Effector memory CD8-positive, alpha-beta T cell (primary cell): ENCODE measurements around the gene AIRE.

Experiments
- ATAC-seq: fragments of 150-1000 bp; cut with Tn5 transposase; replicated peaks from 2 replicates; pipeline ENCODE4 v1.10.0; 2021; ENCODE audit warnings: mild to moderate bottlenecking, moderate library complexity
- DNase-seq, 3 experiments: peaks; one replicate each; pipeline ENCODE4 v3.0.0; 2021
- H3K27ac Mint-ChIP-seq, 2 donors: one replicate each; pipeline ENCODE4 v1.8.0; 2022; ENCODE audit warnings: mild to moderate bottlenecking in 2 of 2, mixed read lengths in 2 of 2, moderate library complexity in 2 of 2
- H3K27me3 Mint-ChIP-seq, 2 donors: one replicate each; pipeline ENCODE4 v1.8.0; 2022; ENCODE audit warnings: mixed read lengths in 2 of 2
- H3K36me3 Mint-ChIP-seq: one replicate; pipeline ENCODE4 v1.8.0; 2022; ENCODE audit warnings: mild to moderate bottlenecking, moderate library complexity, mixed read lengths; ENCODE audit not compliant: insufficient read depth
- H3K4me1 Mint-ChIP-seq, 2 donors: one replicate each; pipeline ENCODE4 v1.8.0; 2022; ENCODE audit warnings: low read depth in 2 of 2, mixed read lengths in 2 of 2
- H3K4me3 Mint-ChIP-seq, 2 donors: one replicate each; pipeline ENCODE4 v1.8.0; 2022; ENCODE audit warnings: mild to moderate bottlenecking in 2 of 2, mixed read lengths in 2 of 2, moderate library complexity in 2 of 2
- H3K9me3 Mint-ChIP-seq, 2 donors: one replicate each; pipeline ENCODE4 v1.8.0; 2022; ENCODE audit warnings: mixed read lengths in 2 of 2

The AIRE gene

DNA sequence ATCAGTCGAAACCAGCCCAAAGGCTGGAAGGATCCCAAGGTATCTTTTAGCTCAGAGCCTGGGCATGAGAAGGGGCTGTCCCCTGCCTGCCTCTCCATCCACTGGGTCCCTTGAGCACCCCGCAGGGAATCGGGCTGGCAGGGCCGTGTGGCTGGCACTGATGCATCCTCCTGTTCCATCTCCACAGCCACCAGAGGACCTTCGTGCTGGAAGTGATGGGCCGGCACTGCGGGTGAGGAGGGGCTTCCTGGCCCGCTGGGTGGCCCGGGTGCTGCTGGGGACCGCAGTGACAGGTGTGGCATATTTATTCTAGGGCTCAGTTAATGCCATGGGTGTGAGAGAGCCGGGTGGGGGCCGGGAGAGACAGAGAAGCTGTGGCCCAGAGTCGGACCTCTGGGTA lies 27.8 kb downstream of the AIRE start:
- H3K27me3 Mint-ChIP-seq: no peaks in the 10 kb centered on the region
- no peak overlapping the region for H3K4me3 Mint-ChIP-seq
- DNase-seq (no peak), ATAC-seq (no peak)
- peaks cover 5 to 7% of the 10 kb centered on the region in 2 donors for H3K4me1 Mint-ChIP-seq
- peak overlapping the region in 1 of 2 donors; percentile 62 for H3K27ac Mint-ChIP-seq
- peaks cover 7% of the 10 kb centered on the region for H3K36me3 Mint-ChIP-seq
- no peaks in the 10 kb centered on the region for H3K9me3 Mint-ChIP-seq

DNA sequence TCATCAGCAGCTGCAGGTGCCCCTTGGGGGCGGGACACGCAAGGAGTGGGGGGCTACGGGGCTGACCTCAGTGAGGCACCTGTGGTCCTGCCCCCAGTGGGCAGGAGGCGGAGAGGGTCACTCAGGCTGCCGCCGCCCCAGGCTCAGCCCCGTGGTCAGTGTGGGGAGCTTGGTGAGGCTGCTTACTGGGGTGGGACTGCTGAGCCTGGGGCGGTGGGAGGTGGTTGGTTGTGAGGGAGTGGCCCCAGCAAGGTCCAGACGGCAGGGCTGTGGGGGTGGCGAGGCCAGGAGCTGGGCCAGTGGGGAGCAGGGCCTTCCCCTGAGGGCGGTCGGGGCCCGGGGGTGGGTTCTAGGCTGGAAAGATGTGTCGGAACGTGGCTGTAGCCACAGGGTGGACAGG lies 28.5 kb downstream of the AIRE start:
- Mint-ChIP-seq H3K4me3 (no peak overlapping the region), H3K27ac (no peak overlapping the region), H3K27me3 (no peaks in the 10 kb centered on the region), H3K36me3 (peaks cover 11% of the 10 kb centered on the region), H3K4me1 (peaks cover 5 to 7% of the 10 kb centered on the region in 2 donors), H3K9me3 (no peaks in the 10 kb centered on the region)
- ATAC-seq (no peak), DNase-seq (no peak)

DNA sequence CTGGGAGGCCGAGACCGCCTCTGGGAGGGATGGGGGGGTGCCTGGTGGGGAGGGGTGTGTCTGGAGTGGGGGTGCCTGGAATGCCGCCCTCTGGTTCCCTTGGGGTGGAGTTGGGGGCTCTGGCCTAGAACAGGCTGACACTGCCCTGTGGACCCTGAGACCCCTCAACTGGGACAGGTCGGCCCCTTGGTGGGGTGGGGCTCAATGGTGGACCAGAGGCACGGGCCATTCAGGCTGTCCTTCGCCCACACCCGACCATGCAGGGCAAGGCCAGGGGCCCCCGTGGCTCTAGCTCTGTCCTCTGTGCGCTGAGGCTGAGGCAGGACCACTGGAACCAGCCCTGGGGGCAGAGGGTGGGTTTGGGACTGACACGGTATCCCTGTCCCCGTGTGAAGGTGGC lies 28.9 kb downstream of the AIRE start:
- peaks cover 5 to 7% of the 10 kb centered on the region in 2 donors for H3K4me1 Mint-ChIP-seq
- no peaks in the 10 kb centered on the region for H3K27me3 Mint-ChIP-seq
- H3K36me3 Mint-ChIP-seq: peaks cover 11% of the 10 kb centered on the region
- DNase-seq (no peak), ATAC-seq (no peak)
- no peaks in the 10 kb centered on the region for H3K9me3 Mint-ChIP-seq
- no peak overlapping the region for H3K4me3 Mint-ChIP-seq
- no peak overlapping the region for H3K27ac Mint-ChIP-seq

DNA sequence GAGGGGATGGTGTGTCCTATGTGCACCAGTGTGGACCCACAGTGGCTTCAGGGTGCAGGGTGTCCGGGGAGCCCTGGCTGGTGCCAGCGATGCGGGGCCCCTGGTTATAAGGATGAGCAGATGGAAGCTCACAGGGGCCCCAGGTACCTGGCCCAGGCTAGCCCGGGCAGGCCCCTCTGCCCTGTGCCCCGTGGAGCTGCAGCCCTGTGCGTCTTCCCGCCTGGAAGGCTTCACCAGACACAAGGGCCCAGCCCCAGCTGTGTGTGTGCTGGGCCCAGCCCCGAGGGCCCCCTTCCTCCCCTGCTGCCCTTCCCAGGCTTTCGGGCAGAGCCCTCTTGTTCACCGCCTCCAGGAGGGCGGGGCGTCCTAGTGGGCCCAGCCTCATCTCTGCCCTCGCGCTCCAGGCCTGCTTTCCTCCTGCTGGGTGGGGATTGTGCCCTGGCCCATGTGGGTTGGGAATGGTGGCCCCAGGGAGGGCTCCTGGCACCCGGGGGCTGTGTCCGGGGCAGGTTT lies 30.1 kb downstream of the AIRE start:
- DNase-seq (no peak), ATAC-seq (no peak)
- Mint-ChIP-seq H3K9me3 (no peaks in the 10 kb centered on the region), H3K27ac (no peak overlapping the region), H3K4me3 (no peak overlapping the region), H3K4me1 (peaks cover 5 to 7% of the 10 kb centered on the region in 2 donors), H3K27me3 (no peaks in the 10 kb centered on the region), H3K36me3 (peaks cover 11% of the 10 kb centered on the region)

DNA sequence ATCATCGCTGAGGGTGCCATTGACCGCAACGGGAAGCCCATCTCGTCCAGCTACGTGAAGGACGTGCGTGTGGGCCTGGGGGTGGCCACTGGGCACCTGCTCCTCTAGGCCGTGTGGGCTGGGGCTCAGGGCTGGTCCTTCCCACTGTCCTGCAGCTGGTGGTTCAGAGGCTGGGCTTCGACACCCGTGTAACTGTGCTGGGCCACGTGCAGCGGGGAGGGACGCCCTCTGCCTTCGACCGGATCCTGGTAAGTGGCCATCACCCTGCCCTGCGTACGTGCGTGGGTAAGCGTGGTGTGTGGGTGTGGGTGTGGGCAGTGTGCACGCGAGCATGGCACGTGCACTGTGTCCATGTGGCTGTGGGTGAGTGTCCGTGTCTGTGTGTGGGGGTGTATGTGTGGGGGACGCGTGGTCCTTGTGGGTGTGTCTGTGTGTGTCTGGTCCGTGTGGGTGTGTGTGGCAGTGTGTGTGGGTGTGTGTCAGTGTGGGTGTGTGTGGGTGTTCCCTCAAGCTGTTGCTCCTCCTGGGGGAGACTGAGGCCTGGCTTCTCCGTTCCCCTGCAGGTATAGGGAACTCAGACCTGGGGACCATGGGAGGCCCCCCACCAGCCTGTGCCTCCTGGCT lies 30.7 kb downstream of the AIRE start:
- peaks cover 0 to under 1% of the 10 kb centered on the region in 2 donors for H3K4me1 Mint-ChIP-seq
- no peaks in the 10 kb centered on the region for H3K27me3 Mint-ChIP-seq
- H3K9me3 Mint-ChIP-seq: no peaks in the 10 kb centered on the region
- peaks cover 11% of the 10 kb centered on the region for H3K36me3 Mint-ChIP-seq
- ATAC-seq (no peak), DNase-seq (no peak)
- no peak overlapping the region for H3K4me3 Mint-ChIP-seq
- peak overlapping the region; percentile 55 to 80 for H3K27ac Mint-ChIP-seq

DNA sequence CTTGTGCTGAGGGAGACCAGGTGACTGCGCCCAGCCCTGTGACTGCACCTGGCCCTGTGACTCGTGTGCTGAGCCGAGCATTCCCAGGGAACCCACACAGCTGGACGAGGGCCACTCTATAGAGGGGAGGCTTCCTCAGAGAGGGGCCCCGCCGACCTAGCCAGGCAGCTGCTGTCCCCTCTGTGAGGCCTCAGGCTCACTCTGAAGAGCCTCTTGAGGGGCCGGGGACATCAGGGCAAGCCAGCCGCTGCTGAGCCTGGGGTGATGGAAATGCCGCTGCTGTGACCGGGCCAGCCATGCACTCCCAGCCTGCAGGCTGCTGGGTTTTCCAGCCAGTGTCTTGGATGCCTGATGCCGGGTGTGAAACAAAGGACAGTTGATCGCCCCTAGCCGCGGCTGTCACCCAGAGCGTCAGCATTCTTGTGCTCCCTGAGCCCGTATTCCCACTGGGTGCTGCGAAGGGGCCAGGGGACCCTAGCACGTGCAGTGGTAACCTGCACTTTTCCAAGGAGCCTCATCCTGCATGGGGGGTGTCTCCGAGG lies 31.6 kb downstream of the AIRE start:
- Mint-ChIP-seq H3K27ac (peak overlapping the region in 1 of 2 donors; percentile 80), H3K36me3 (peaks cover 9% of the 10 kb centered on the region), H3K4me1 (no peaks in the 10 kb centered on the region), H3K9me3 (no peaks in the 10 kb centered on the region), H3K4me3 (no peak overlapping the region), H3K27me3 (no peaks in the 10 kb centered on the region)
- DNase-seq (no peak), ATAC-seq (no peak)

DNA sequence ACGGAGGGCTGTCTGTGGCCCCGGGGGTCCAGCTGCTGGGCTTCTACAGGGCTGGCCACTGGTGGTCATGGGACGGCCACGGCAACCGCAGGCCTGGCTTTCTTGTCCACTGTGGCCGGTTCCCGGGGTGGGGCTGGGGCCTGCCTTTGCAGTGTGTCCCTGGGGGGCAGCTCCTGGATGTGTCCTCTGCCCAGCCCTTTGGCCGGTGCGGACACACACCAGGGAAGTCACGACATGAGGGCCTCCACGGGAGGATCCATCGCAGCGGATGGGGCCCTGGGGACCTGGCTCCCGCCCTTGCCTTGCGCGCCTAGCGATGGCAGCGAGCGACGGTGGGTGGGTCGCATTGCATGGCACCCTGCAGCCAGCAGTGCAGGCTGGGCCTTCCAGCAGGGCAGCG lies 32.2 kb downstream of the AIRE start:
- ATAC-seq (no peak), DNase-seq (no peak)
- H3K27ac Mint-ChIP-seq: peak overlapping the region in 1 of 2 donors; percentile 49
- H3K27me3 Mint-ChIP-seq: no peaks in the 10 kb centered on the region
- no peak overlapping the region for H3K4me3 Mint-ChIP-seq
- no peaks in the 10 kb centered on the region for H3K4me1 Mint-ChIP-seq
- no peaks in the 10 kb centered on the region for H3K9me3 Mint-ChIP-seq
- H3K36me3 Mint-ChIP-seq: peaks cover 8% of the 10 kb centered on the region

DNA sequence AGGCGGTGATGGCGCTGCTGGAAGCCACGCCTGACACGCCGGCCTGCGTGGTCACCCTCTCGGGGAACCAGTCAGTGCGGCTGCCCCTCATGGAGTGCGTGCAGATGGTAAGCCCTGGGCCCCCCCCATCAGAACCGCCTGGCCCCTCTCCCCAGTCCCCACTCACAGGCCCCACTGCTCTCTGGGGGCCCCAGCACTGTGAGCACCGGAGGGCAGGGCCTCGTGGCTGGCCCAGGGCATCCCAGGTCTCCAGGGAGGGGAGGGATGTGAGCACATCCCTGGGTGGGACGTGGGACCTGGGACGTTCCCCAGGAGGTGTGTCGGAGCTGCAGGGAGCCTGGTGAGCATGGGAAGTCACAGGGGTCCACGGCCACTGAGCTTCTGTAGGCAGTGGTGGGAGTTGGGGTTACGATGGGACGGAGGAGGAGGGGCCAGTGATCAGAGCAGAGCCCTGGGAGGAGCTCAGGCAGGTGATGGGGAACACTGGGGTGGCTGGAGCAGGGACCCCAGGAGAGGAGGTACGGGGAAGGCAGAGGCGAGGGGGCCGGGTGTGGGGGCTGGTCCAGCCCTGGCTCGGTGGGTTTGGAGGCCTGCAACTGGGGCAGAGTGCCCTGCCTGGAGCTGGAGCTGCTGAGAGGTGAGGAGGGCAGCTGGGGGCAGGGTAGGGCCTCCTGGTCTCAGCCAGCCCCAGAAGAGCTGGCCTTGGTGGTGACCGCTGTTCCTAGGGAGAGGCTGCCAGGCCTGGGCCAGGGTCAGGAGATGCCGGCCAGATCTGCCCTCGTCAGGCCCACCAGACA lies 33.0 kb downstream of the AIRE start:
- no peak overlapping the region for H3K27ac Mint-ChIP-seq
- DNase-seq: no peak
- H3K4me3 Mint-ChIP-seq: no peak overlapping the region
- no peak for ATAC-seq
- peaks cover 9% of the 10 kb centered on the region for H3K36me3 Mint-ChIP-seq
- H3K4me1 Mint-ChIP-seq: no peaks in the 10 kb centered on the region
- no peaks in the 10 kb centered on the region for H3K9me3 Mint-ChIP-seq
- H3K27me3 Mint-ChIP-seq: no peaks in the 10 kb centered on the region

DNA sequence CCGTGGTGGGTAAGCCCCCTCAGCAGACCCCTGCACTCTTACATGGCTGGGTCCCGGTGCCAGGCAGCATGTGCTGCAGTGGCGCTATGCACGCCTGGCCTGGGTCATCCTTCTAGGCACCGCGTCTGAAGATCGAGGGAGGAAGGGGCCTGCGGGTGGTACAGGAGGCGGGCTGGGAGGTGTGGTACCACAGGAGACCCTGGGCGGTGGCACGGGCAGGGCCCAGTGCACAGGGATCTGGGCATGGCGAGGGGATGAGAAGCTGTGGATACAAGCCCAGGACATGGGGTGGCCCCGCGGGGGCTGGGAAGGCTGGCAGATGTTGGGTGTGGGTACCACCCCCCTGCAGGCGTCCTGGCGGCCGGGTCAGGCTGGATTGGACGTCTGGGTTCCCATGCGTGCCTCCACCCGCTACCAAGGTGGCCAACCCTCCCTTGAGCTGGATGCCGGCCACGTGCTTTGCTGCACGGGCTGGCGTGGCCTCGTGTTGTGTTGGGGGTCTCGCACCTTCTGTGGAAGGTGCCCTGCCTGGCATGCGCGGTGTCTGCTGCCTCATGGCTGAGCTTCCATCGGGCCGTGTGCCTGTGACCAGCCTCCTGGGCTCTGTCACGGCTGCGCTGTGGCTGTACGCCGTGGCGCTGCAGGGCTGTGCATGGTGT lies 33.9 kb downstream of the AIRE start:
- Mint-ChIP-seq H3K4me1 (no peaks in the 10 kb centered on the region), H3K36me3 (peaks cover 7% of the 10 kb centered on the region), H3K9me3 (no peaks in the 10 kb centered on the region), H3K27ac (no peak overlapping the region), H3K4me3 (no peak overlapping the region), H3K27me3 (no peaks in the 10 kb centered on the region)
- DNase-seq (no peak), ATAC-seq (no peak)

DNA sequence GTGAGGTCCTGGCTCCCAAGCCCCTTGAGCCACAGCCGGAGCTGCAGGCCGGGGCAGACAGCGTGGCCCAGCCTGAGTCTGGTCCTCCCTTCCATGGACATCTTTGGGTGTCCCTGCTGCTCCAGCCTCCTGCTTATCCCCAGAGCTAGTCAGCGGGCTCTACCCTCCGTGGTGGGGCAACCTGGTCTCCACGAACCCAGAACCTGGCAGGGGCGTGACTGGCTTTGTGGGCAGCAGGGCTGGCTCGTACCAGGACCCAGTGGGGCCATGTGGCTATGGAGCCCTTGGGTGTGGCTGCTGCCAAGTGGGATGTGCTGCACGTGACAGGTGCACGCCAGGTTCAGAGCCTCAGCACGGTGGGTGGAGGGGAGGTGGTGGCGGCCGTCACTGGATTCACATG lies 35.2 kb downstream of the AIRE start:
- Mint-ChIP-seq H3K27me3 (no peaks in the 10 kb centered on the region), H3K9me3 (no peaks in the 10 kb centered on the region), H3K27ac (no peak overlapping the region), H3K4me3 (no peak overlapping the region), H3K36me3 (peaks cover 11% of the 10 kb centered on the region), H3K4me1 (no peaks in the 10 kb centered on the region)
- DNase-seq: no peak
- ATAC-seq: no peak

DNA sequence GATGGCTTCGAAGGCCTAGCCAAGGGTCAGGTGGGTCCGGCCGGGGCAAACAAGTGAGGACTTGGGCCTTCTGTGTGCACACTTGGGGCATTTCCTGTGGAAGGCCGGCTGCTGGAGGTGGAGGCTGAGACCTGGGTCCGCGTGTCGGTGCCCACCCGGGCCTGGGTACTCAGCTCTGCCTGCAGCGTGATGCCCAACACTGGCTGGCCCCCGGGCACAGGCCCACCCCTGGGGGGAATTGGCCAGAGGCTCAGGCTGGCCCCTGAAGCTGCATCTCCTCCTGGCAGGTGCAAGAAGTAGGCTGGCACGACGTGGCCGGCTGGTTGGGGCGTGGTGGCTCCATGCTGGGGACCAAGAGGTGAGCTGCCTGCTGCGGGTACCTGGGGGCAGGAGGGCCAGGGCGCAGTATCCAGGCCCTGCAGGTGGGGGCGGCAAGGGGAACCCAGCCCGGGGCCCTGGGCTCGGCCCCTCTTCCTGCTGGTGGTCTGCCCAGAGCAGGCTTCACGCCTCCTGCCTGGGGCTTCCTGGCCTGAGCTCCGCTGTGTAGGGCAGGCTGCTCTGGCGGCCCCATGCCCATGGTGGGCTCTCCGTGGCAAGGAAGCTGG lies 36.3 kb downstream of the AIRE start:
- no peaks in the 10 kb centered on the region for H3K4me1 Mint-ChIP-seq
- ATAC-seq (no peak), DNase-seq (no peak)
- no peak overlapping the region for H3K4me3 Mint-ChIP-seq
- H3K36me3 Mint-ChIP-seq: peaks cover 11% of the 10 kb centered on the region
- H3K9me3 Mint-ChIP-seq: no peaks in the 10 kb centered on the region
- no peak overlapping the region for H3K27ac Mint-ChIP-seq
- H3K27me3 Mint-ChIP-seq: no peaks in the 10 kb centered on the region

DNA sequence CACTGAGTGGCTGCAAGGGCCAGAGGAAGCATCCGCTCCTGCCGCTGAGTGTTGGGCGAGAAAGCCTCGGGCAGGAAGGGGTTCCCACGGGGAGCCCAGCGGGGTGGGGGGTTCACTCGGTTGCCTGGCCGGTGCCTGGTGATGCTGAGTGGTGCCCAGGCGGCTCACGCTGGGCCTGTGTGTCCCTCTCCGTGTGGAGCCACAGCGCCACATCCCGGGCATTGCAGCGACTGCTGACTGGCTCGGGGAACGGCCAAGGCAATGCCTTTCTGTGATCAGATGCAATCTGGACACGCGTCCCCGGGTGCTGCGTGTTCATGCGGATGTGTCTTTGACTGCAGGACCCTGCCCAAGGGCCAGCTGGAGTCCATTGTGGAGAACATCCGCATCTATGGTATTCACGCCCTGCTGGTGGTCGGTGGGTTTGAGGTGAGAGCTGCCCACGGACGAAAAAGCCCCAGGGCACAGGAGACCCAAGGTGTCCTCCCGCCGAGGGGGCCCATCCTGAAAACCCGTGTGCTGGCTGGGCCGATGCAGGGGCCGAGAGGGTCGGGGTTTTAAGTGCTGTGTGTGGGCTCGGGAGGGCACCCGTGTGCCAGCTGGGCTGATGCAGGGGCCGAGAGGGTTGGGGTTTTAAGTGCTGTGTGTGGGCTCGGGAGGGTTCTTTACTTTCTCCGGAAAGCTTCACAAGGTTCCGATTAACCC lies 37.1 kb downstream of the AIRE start:
- peaks cover 11% of the 10 kb centered on the region for H3K36me3 Mint-ChIP-seq
- H3K27me3 Mint-ChIP-seq: no peaks in the 10 kb centered on the region
- no peak overlapping the region for H3K4me3 Mint-ChIP-seq
- ATAC-seq: no peak
- no peaks in the 10 kb centered on the region for H3K4me1 Mint-ChIP-seq
- peak overlapping the region in 1 of 2 donors; percentile 84 for H3K27ac Mint-ChIP-seq
- DNase-seq: no peak
- no peaks in the 10 kb centered on the region for H3K9me3 Mint-ChIP-seq

DNA sequence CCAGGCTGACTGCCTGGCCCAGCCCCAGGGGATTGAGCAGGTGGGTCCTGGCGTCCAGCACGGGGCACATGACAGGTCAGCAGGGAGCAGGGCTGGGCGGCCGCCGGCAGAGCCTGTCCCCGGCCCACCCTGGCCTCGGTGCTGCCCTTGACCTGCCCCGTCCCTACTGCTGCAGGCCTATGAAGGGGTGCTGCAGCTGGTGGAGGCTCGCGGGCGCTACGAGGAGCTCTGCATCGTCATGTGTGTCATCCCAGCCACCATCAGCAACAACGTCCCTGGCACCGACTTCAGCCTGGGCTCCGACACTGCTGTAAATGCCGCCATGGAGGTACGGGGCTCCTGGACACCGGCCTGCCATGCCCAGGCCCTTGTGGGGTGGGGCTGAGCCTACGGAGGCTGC lies 37.9 kb downstream of the AIRE start:
- peaks cover 0 to 2% of the 10 kb centered on the region in 2 donors for H3K4me1 Mint-ChIP-seq
- H3K27me3 Mint-ChIP-seq: no peaks in the 10 kb centered on the region
- peak overlapping the region in 1 of 2 donors; percentile 84 for H3K27ac Mint-ChIP-seq
- no peak overlapping the region for H3K4me3 Mint-ChIP-seq
- H3K36me3 Mint-ChIP-seq: peaks cover 18% of the 10 kb centered on the region
- DNase-seq (no peak), ATAC-seq (no peak)
- no peaks in the 10 kb centered on the region for H3K9me3 Mint-ChIP-seq
